HepG2 (cell line): ENCODE data around the gene ASB14. TPM values are rescaled to one million over a fixed set of nuclear protein-coding genes. Genes with fewer than 3 reads are reported as not detected.

Experiments
- CENPT ChIP-seq: sonication (generic); formaldehyde crosslinking; IDR thresholded peaks from 2 replicates; pipeline ENCODE4 v1.8.0; 2022; ENCODE audit warnings: low read depth, mild to moderate bottlenecking, moderate library complexity, missing genetic modification reagents
- ELK4 ChIP-seq: sonication (generic); formaldehyde crosslinking; IDR thresholded peaks from 2 replicates; pipeline ENCODE4 v1.9.0; 2021; ENCODE audit warnings: missing genetic modification reagents, borderline replicate concordance
- HNF4A ChIP-seq: sonication (generic); formaldehyde crosslinking; IDR thresholded peaks from 2 replicates; pipeline ENCODE4 v1.4.0; 2020; ENCODE audit warnings: missing genetic modification reagents
- PCBP2 ChIP-seq: fragments of 200-400 bp; formaldehyde crosslinking; optimal IDR thresholded peaks from 2 replicates; pipeline ENCODE3; 2018; ENCODE audit warnings: low read length, low read depth; ENCODE audit not compliant: poor library complexity, severe bottlenecking
- SMC3 ChIP-seq: IDR thresholded peaks from 2 replicates; pipeline ENCODE4 v1.6.1; 2011; ENCODE audit warnings: low read length, improper control_type of control experiment
- TCF7 ChIP-seq: sonication (generic); IDR thresholded peaks from 2 replicates; pipeline ENCODE4 v1.6.1; 2016; ENCODE audit warnings: antibody characterized with exemption, low read depth
- ZBTB3 ChIP-seq: sonication (generic); formaldehyde crosslinking; IDR thresholded peaks from 2 replicates; pipeline ENCODE4 v1.4.0; 2020; ENCODE audit warnings: low read depth, mild to moderate bottlenecking, moderate library complexity, missing genetic modification reagents, borderline replicate concordance
- ZNF343 ChIP-seq: sonication (generic); formaldehyde crosslinking; IDR thresholded peaks from 2 replicates; pipeline ENCODE4 v1.4.0; 2020; ENCODE audit warnings: mild to moderate bottlenecking, missing genetic modification reagents
- ZNF547 ChIP-seq: sonication (generic); formaldehyde crosslinking; IDR thresholded peaks from 2 replicates; pipeline ENCODE4 v1.5.1; 2020; ENCODE audit warnings: mild to moderate bottlenecking, missing genetic modification reagents
- ZNF775 ChIP-seq: sonication (generic); formaldehyde crosslinking; IDR thresholded peaks from 2 replicates; pipeline ENCODE4 v1.4.0; 2020; ENCODE audit warnings: missing genetic modification reagents, mild to moderate bottlenecking, moderate library complexity, borderline replicate concordance
- ZSCAN5A ChIP-seq: sonication (generic); formaldehyde crosslinking; IDR thresholded peaks from 2 replicates; pipeline ENCODE4 v1.8.0; 2022; ENCODE audit warnings: mild to moderate bottlenecking, missing genetic modification reagents, borderline replicate concordance
- polyA plus RNA-seq, 8 experiments: library from polyadenylated mRNA; depleted of rRNA in 3 of 8; stranded (reverse) in 7 of 8; unstranded in 1 of 8; fragments of >200 nt; fragmentation: Illumina TruSeq in 4 of 8; extraction: Trizol in 4 of 8; gene quantifications; 2 replicates each; pipeline versions ENCODE4 v1.2.1 to v1.2.3, GENCODE V29; 2011 to 2016; ENCODE audit warnings: low read depth in 4 of 8, missing spikeins in 1 of 8, mixed read lengths in 1 of 8; ENCODE audit not compliant: insufficient read depth in 1 of 8
- total RNA-seq, 5 experiments: library from RNA; depleted of rRNA; stranded (reverse); fragments of >200 nt; fragmentation: Illumina TruSeq; extraction: Trizol; gene quantifications; 2 replicates each; pipeline ENCODE4 v1.2.3, GENCODE V29; 2016; ENCODE audit warnings: low read depth in 1 of 5
- TF ChIP-seq, protein P1 (sequence below): sonication (generic); formaldehyde crosslinking; IDR thresholded peaks from 2 replicates; pipeline ENCODE4 v1.5.0; 2020; ENCODE audit warnings: mild to moderate bottlenecking, missing genetic modification reagents, moderate library complexity
- TF ChIP-seq, protein P2 (sequence below): sonication (generic); formaldehyde crosslinking; IDR thresholded peaks from 2 replicates; pipeline ENCODE4 v1.5.1; 2020; ENCODE audit warnings: missing genetic modification reagents, mild to moderate bottlenecking, borderline replicate concordance
- TF ChIP-seq, protein P3 (sequence below): sonication (generic); formaldehyde crosslinking; IDR thresholded peaks from 2 replicates; pipeline ENCODE4 v1.4.0; 2020; ENCODE audit warnings: missing genetic modification reagents, mild to moderate bottlenecking, borderline replicate concordance
- TF ChIP-seq, protein P4 (sequence below): sonication (generic); formaldehyde crosslinking; IDR thresholded peaks from 2 replicates; pipeline ENCODE4 v1.5.1; 2020; ENCODE audit warnings: missing genetic modification reagents, mild to moderate bottlenecking, borderline replicate concordance
- TF ChIP-seq, protein P5 (sequence below): sonication (generic); formaldehyde crosslinking; IDR thresholded peaks from 2 replicates; pipeline ENCODE4 v1.5.1; 2020; ENCODE audit warnings: missing genetic modification reagents, mild to moderate bottlenecking, borderline replicate concordance

The ASB14 gene
- total and polyA plus RNA-seq, 2 of the 13 experiments (the other 11 are each of a cell fraction or from before 2014, with no cell fraction given) = not detected

DNA sequence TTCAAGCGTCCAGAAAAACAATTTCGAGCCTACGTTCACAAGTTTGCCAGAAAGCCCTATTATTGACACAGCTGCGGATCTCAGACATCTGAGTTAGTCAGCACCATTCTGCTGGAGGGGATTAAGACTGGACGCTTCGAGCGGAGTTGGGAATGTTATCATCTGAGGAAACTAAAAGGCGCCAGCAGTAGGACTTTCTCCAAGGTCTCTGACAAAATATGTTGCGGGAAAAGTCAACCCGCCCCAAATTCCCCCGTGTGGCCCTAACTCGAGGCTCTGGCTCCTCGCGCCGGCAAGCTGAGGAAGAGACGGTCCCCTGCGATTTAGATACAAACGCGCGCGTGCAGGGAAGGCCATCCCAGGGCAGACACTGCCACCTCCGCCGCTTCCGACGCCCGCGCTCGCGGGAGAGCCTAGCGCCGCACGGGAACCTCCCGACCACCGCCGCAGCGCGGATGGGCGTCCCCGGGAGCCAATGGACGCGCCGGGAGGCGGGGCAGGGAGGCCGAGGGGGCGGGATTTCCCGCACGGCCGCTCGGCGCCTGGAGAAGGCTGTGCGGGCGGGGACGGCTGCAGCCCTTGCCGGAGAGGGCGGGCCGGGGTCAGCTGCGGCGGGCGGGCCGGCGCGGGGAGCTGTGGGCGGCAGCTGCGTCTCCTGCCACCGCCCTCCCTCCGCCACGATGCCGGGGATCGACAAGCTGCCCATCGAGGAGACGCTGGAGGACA lies 65.1 kb downstream of the ASB14 start, which contains the start of gene APPL1 (continued):
- TF ChIP-seq, protein P1, sequence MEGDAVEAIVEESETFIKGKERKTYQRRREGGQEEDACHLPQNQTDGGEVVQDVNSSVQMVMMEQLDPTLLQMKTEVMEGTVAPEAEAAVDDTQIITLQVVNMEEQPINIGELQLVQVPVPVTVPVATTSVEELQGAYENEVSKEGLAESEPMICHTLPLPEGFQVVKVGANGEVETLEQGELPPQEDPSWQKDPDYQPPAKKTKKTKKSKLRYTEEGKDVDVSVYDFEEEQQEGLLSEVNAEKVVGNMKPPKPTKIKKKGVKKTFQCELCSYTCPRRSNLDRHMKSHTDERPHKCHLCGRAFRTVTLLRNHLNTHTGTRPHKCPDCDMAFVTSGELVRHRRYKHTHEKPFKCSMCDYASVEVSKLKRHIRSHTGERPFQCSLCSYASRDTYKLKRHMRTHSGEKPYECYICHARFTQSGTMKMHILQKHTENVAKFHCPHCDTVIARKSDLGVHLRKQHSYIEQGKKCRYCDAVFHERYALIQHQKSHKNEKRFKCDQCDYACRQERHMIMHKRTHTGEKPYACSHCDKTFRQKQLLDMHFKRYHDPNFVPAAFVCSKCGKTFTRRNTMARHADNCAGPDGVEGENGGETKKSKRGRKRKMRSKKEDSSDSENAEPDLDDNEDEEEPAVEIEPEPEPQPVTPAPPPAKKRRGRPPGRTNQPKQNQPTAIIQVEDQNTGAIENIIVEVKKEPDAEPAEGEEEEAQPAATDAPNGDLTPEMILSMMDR (CRISPR knock-in tag) = no peak
- TF ChIP-seq, protein P2, sequence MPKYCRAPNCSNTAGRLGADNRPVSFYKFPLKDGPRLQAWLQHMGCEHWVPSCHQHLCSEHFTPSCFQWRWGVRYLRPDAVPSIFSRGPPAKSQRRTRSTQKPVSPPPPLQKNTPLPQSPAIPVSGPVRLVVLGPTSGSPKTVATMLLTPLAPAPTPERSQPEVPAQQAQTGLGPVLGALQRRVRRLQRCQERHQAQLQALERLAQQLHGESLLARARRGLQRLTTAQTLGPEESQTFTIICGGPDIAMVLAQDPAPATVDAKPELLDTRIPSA (CRISPR knock-in tag) = no peak
- TF ChIP-seq, protein P3, sequence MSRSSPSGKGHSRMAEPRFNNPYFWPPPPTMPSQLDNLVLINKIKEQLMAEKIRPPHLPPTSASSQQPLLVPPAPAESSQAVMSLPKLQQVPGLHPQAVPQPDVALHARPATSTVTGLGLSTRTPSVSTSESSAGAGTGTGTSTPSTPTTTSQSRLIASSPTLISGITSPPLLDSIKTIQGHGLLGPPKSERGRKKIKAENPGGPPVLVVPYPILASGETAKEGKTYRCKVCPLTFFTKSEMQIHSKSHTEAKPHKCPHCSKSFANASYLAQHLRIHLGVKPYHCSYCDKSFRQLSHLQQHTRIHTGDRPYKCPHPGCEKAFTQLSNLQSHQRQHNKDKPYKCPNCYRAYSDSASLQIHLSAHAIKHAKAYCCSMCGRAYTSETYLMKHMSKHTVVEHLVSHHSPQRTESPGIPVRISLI = no peak; the same call in 1 of the 2 replicates
- TF ChIP-seq ZNF547 (CRISPR knock-in tag) = peak; percentile 94
- TF ChIP-seq, protein P4, sequence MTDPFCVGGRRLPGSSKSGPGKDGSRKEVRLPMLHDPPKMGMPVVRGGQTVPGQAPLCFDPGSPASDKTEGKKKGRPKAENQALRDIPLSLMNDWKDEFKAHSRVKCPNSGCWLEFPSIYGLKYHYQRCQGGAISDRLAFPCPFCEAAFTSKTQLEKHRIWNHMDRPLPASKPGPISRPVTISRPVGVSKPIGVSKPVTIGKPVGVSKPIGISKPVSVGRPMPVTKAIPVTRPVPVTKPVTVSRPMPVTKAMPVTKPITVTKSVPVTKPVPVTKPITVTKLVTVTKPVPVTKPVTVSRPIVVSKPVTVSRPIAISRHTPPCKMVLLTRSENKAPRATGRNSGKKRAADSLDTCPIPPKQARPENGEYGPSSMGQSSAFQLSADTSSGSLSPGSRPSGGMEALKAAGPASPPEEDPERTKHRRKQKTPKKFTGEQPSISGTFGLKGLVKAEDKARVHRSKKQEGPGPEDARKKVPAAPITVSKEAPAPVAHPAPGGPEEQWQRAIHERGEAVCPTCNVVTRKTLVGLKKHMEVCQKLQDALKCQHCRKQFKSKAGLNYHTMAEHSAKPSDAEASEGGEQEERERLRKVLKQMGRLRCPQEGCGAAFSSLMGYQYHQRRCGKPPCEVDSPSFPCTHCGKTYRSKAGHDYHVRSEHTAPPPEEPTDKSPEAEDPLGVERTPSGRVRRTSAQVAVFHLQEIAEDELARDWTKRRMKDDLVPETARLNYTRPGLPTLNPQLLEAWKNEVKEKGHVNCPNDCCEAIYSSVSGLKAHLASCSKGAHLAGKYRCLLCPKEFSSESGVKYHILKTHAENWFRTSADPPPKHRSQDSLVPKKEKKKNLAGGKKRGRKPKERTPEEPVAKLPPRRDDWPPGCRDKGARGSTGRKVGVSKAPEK = no peak
- no peak for TF ChIP-seq HNF4A
- TF ChIP-seq ZSCAN5A (CRISPR knock-in tag) = peak; percentile 89
- TF ChIP-seq TCF7 = no peak
- TF ChIP-seq, protein P5, sequence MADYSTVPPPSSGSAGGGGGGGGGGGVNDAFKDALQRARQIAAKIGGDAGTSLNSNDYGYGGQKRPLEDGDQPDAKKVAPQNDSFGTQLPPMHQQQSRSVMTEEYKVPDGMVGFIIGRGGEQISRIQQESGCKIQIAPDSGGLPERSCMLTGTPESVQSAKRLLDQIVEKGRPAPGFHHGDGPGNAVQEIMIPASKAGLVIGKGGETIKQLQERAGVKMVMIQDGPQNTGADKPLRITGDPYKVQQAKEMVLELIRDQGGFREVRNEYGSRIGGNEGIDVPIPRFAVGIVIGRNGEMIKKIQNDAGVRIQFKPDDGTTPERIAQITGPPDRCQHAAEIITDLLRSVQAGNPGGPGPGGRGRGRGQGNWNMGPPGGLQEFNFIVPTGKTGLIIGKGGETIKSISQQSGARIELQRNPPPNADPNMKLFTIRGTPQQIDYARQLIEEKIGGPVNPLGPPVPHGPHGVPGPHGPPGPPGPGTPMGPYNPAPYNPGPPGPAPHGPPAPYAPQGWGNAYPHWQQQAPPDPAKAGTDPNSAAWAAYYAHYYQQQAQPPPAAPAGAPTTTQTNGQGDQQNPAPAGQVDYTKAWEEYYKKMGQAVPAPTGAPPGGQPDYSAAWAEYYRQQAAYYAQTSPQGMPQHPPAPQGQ = no peak
- TF ChIP-seq CENPT (CRISPR knock-in tag) = 0 out of 2 replicates have a peak, but pooled peaks have one; percentile 39
- no peak for TF ChIP-seq SMC3
- TF ChIP-seq ZNF775 (CRISPR knock-in tag) = no peak
- TF ChIP-seq ELK4 (CRISPR knock-in tag) = no peak
- TF ChIP-seq PCBP2 = no peak
- no peak for TF ChIP-seq ZBTB3 (CRISPR knock-in tag)
- no peak; the same call in 1 of the 2 replicates for TF ChIP-seq ZNF343 (CRISPR knock-in tag)
